H1 (cell line): Measurements from ENCODE around the gene PCDHGB1. TPM values are rescaled to one million over a fixed set of nuclear protein-coding genes. Genes with fewer than 3 reads are reported as not detected.

Experiments
- CTCF ChIA-PET: fragments of 300-600 bp; sonication (Branson Sonifier 250); formaldehyde crosslinking; loops from one replicate; lab custom pipeline; 2021; ENCODE audit not compliant: partially characterized antibody; lab: Charles Lee
- POLR2A ChIA-PET: fragments of 300-600 bp; sonication (Branson Sonifier 250); formaldehyde crosslinking; loops from one replicate; lab custom pipeline; 2021; ENCODE audit warnings: inconsistent platforms; ENCODE audit not compliant: partially characterized antibody; lab: Charles Lee
- DNase-seq, 2 experiments: peaks; one replicate each; pipeline versions ENCODE4 v3.0.0 to v3.0.0-alpha.2; 2010 to 2022; ENCODE audit warnings: low spot score in 2 of 2, low read depth in 1 of 2, mixed read lengths in 1 of 2
- FAIRE-seq: peaks from 2 replicates; lab custom pipeline; 2011; peaks lifted over from hg19 to GRCh38; lab: Jason Lieb, UNC
- H2AFZ ChIP-seq: 2 replicates; pipeline ENCODE4 v1.8.1; 2012; ENCODE audit warnings: low read length, inconsistent platforms
- H2AK5ac ChIP-seq: 2 replicates; pipeline ENCODE4 v1.6.1; 2013; ENCODE audit warnings: low read depth, low read length
- H2BK120ac ChIP-seq: replicated peaks from 2 replicates; pipeline ENCODE3; 2013; ENCODE audit warnings: low read depth, low read length, inconsistent platforms
- H2BK12ac ChIP-seq: 2 replicates; pipeline ENCODE4 v1.6.1; 2013; ENCODE audit warnings: low read depth, low read length
- H2BK15ac ChIP-seq: 2 replicates; pipeline ENCODE4 v1.6.1; 2013; ENCODE audit warnings: low read length
- H2BK20ac ChIP-seq: 2 replicates; pipeline ENCODE4 v1.6.1; 2013; ENCODE audit warnings: low read length
- H2BK5ac ChIP-seq: 2 replicates; pipeline ENCODE4 v1.6.1; 2013; ENCODE audit warnings: low read depth, low read length
- H3K14ac ChIP-seq: 2 replicates; pipeline ENCODE4 v1.6.1; 2013; ENCODE audit warnings: inconsistent platforms; ENCODE audit not compliant: insufficient read length
- H3K18ac ChIP-seq: 2 replicates; pipeline ENCODE4 v1.6.1; 2013; ENCODE audit warnings: low read length; ENCODE audit errors: extremely low read depth
- H3K23ac ChIP-seq: 2 replicates; pipeline ENCODE4 v1.6.1; 2013; ENCODE audit warnings: inconsistent platforms; ENCODE audit not compliant: insufficient read length
- H3K23me2 ChIP-seq: 2 replicates; pipeline ENCODE4 v1.6.1; 2013; ENCODE audit warnings: low read depth, low read length
- H3K27ac ChIP-seq: 2 replicates; pipeline ENCODE4 v1.6.1; 2011; ENCODE audit warnings: low read depth, low read length, inconsistent platforms
- H3K27me3 ChIP-seq, 4 experiments: replicated peaks in 1 of 4; 1 replicate in 1 of 4; 2 replicates in 3 of 4; pipeline versions ENCODE4 v1.6.1 to v1.8.1; 2011 to 2013; ENCODE audit warnings: low read length in 3 of 4, mild to moderate bottlenecking in 3 of 4, inconsistent platforms in 2 of 4, mixed read lengths in 2 of 4, moderate library complexity in 1 of 4; ENCODE audit not compliant: control insufficient read depth in 3 of 4, insufficient read depth in 3 of 4; ENCODE audit errors: extremely low read depth in 1 of 4
- H3K36me3 ChIP-seq, 4 experiments: 2 replicates each; pipeline versions ENCODE4 v1.6.1 to v1.8.1; 2011 to 2013; ENCODE audit warnings: mild to moderate bottlenecking in 4 of 4, low read length in 3 of 4, moderate library complexity in 2 of 4, control low read depth in 1 of 4, inconsistent platforms in 1 of 4; ENCODE audit not compliant: insufficient read depth in 4 of 4, control insufficient read depth in 2 of 4
- H3K4ac ChIP-seq: replicated peaks from 2 replicates; pipeline ENCODE3; 2013; ENCODE audit warnings: low read length, low read depth, mixed read lengths, inconsistent platforms; ENCODE audit not compliant: insufficient read length
- H3K4me1 ChIP-seq, 4 experiments: replicated peaks in 1 of 4; 1 replicate in 1 of 4; 2 replicates in 3 of 4; pipeline versions ENCODE4 v1.6.1 to v1.8.1; 2011 to 2013; ENCODE audit warnings: low read length in 3 of 4, inconsistent platforms in 2 of 4, mixed read lengths in 1 of 4; ENCODE audit not compliant: insufficient read depth in 4 of 4, control insufficient read depth in 3 of 4
- H3K4me2 ChIP-seq, 2 experiments: 2 replicates each; pipeline versions ENCODE4 v1.6.1 to v1.8.1; 2011 to 2013; ENCODE audit warnings: low read depth in 2 of 2, low read length in 2 of 2, control low read depth in 1 of 2, inconsistent platforms in 1 of 2, mild to moderate bottlenecking in 1 of 2; ENCODE audit not compliant: insufficient read depth in 1 of 2
- H3K4me3 ChIP-seq, 4 experiments: fragments of 200-600, 300-600 bp in 1 of 4; sonication (generic), shearing (Covaris generic), sonication (Bioruptor Twin) in 1 of 4; 2 replicates each; pipeline versions ENCODE4 v1.5.1 to v1.8.1; 2011 to 2016; ENCODE audit warnings: low read length in 4 of 4, low read depth in 3 of 4, control low read depth in 2 of 4, inconsistent platforms in 2 of 4, mild to moderate bottlenecking in 2 of 4, mixed read lengths in 1 of 4, moderate library complexity in 1 of 4; ENCODE audit not compliant: insufficient read depth in 2 of 4; ENCODE audit errors: extremely low read depth in 1 of 4
- H3K56ac ChIP-seq: replicated peaks from 2 replicates; pipeline ENCODE3; 2013; ENCODE audit warnings: low read depth, mild to moderate bottlenecking, mixed read lengths, low read length, inconsistent platforms; ENCODE audit not compliant: insufficient read length
- H3K79me1 ChIP-seq: 2 replicates; pipeline ENCODE4 v1.6.1; 2013; ENCODE audit warnings: low read depth, low read length, control low read depth
- H3K79me2 ChIP-seq, 2 experiments: 2 replicates each; pipeline versions ENCODE4 v1.6.1 to v1.8.1; 2012 to 2013; ENCODE audit warnings: low read length in 2 of 2, mild to moderate bottlenecking in 2 of 2, inconsistent platforms in 1 of 2; ENCODE audit not compliant: insufficient read depth in 2 of 2, control insufficient read depth in 1 of 2
- H3K9ac ChIP-seq, 4 experiments: replicated peaks in 1 of 4; 1 replicate in 1 of 4; 2 replicates in 3 of 4; pipeline versions ENCODE4 v1.6.1 to v1.8.1; 2011 to 2013; ENCODE audit warnings: low read depth in 3 of 4, low read length in 3 of 4, control low read depth in 2 of 4, mild to moderate bottlenecking in 2 of 4, moderate library complexity in 2 of 4, inconsistent platforms in 1 of 4; ENCODE audit errors: extremely low read depth in 1 of 4
- H3K9me3 ChIP-seq, 2 experiments: 2 replicates each; pipeline versions ENCODE4 v1.6.1 to v1.8.1; 2012 to 2013; ENCODE audit warnings: mild to moderate bottlenecking in 2 of 2, moderate library complexity in 2 of 2, control low read depth in 1 of 2, inconsistent platforms in 1 of 2, low read depth in 1 of 2, low read length in 1 of 2, mixed read lengths in 1 of 2; ENCODE audit not compliant: insufficient read depth in 2 of 2
- H4K20me1 ChIP-seq, 2 experiments: replicated peaks in 1 of 2; 2 replicates each; pipeline versions ENCODE3 to v1.8.1; 2011 to 2013; ENCODE audit warnings: inconsistent platforms in 2 of 2, low read length in 2 of 2, mild to moderate bottlenecking in 1 of 2; ENCODE audit not compliant: insufficient read depth in 2 of 2, control insufficient read depth in 1 of 2
- H4K5ac ChIP-seq: 2 replicates; pipeline ENCODE4 v1.6.1; 2013; ENCODE audit warnings: low read length, low read depth, mixed read lengths, inconsistent platforms; ENCODE audit not compliant: insufficient read length
- H4K8ac ChIP-seq: 2 replicates; pipeline ENCODE4 v1.8.0; 2013; ENCODE audit warnings: mild to moderate bottlenecking, moderate library complexity, low read length, inconsistent platforms; ENCODE audit not compliant: insufficient read depth; ENCODE audit errors: extremely low read depth
- H4K91ac ChIP-seq: replicated peaks from 2 replicates; pipeline ENCODE3; 2013; ENCODE audit warnings: low read length, mixed read lengths, inconsistent platforms; ENCODE audit not compliant: insufficient read length
- ASH2L ChIP-seq: fragments of 200-600, 300-600 bp; sonication (generic); IDR thresholded peaks from one replicate; pipeline ENCODE4 v1.7.1; 2017; ENCODE audit warnings: low read length
- CHD1 ChIP-seq: IDR thresholded peaks from 2 replicates; pipeline ENCODE4 v1.6.1; 2012; ENCODE audit warnings: low read depth, low read length, improper control_type of control experiment
- E2F6 ChIP-seq: IDR thresholded peaks from 2 replicates; pipeline ENCODE4 v1.6.1; 2012; ENCODE audit warnings: inconsistent platforms
- FOSL1 ChIP-seq: IDR thresholded peaks from 2 replicates; pipeline ENCODE4 v1.6.1; 2011; ENCODE audit warnings: mild to moderate bottlenecking, low read depth, low read length, moderate library complexity; ENCODE audit not compliant: insufficient read depth
- MAFK ChIP-seq: IDR thresholded peaks from 2 replicates; pipeline ENCODE4 v1.6.1; 2012; ENCODE audit warnings: low read depth, mild to moderate bottlenecking, improper control_type of control experiment, low read length
- NRF1 ChIP-seq: IDR thresholded peaks from 2 replicates; pipeline ENCODE4 v1.6.1; 2011; ENCODE audit warnings: mild to moderate bottlenecking, low read depth, low read length, improper control_type of control experiment
- RAD21 ChIP-seq, 2 experiments: IDR thresholded peaks in 1 of 2; conservative IDR thresholded peaks in 1 of 2; 2 replicates each; pipeline ENCODE4 v1.6.1; 2011; ENCODE audit warnings: low read depth in 2 of 2, low read length in 2 of 2, improper control_type of control experiment in 1 of 2, inconsistent platforms in 1 of 2, mild to moderate bottlenecking in 1 of 2, moderate library complexity in 1 of 2
- SP4 ChIP-seq: IDR thresholded peaks from 2 replicates; pipeline ENCODE4 v1.6.1; 2012; ENCODE audit warnings: low read length, inconsistent platforms
- SRF ChIP-seq: IDR thresholded peaks from 2 replicates; pipeline ENCODE4 v1.6.1; 2011; ENCODE audit warnings: mild to moderate bottlenecking, low read depth, low read length, moderate library complexity
- TAF1 ChIP-seq: IDR thresholded peaks from 2 replicates; pipeline ENCODE4 v1.6.1; 2011; ENCODE audit warnings: mild to moderate bottlenecking, low read depth, low read length
- WGBS, 2 experiments: shearing (Covaris generic) in 1 of 2; methylation state at CpG; one replicate each; pipeline versions ENCODE4 v1.1.6 to v1.1.7; 2013 to 2015; ENCODE audit warnings: low lambda C conversion rate in 2 of 2, mixed read lengths in 2 of 2, inconsistent platforms in 1 of 2, low coverage in 1 of 2, missing lambda C conversion rate in 1 of 2; ENCODE audit not compliant: insufficient replicate concordance in 2 of 2, insufficient coverage in 1 of 2, insufficient read length in 1 of 2; ENCODE audit errors: extremely low coverage in 1 of 2, missing lambda C conversion rate in 1 of 2; 5-methylcytosine and 5-hydroxymethylcytosine counted together
- polyA plus RNA-seq, 7 experiments: library from polyadenylated mRNA; depleted of rRNA in 3 of 7; stranded (reverse) in 5 of 7; unstranded in 2 of 7; fragments of >200 nt in 5 of 7; fragments of 200-250 nt in 2 of 7; gene quantifications; 1 replicate in 5 of 7; 2 replicates in 1 of 7; 4 replicates in 1 of 7; pipeline versions ENCODE4 v1.2.1 to v1.2.3, GENCODE V29; 2011 to 2013; ENCODE audit warnings: missing spikeins in 2 of 7, mixed read lengths in 2 of 7
- total RNA-seq: library from RNA; stranded (reverse); fragmentation: NEBNext Ultra II Directional; extraction: Animal tissue kit (Norgen Biotek cat#: 25700); gene quantifications from 2 replicates; pipeline ENCODE4 v1.2.1, GENCODE V29; 2021
- TF ChIP-seq, protein P1 (sequence below), 3 experiments: IDR thresholded peaks; 1 replicate in 2 of 3; 2 replicates in 1 of 3; pipeline versions ENCODE4 v1.5.1 to v1.6.1; 2011; ENCODE audit warnings: low read length in 3 of 3, mild to moderate bottlenecking in 3 of 3, inconsistent platforms in 2 of 3, low read depth in 1 of 3, moderate library complexity in 1 of 3; ENCODE audit not compliant: insufficient read depth in 1 of 3; ENCODE audit errors: control extremely low read depth in 1 of 3

Gene PCDHGB1
- total and polyA plus RNA-seq, 2 of the 8 experiments (the other 6 are each of a cell fraction or from before 2014, with no cell fraction given): 1.3 to 2.8 TPM

DNA sequence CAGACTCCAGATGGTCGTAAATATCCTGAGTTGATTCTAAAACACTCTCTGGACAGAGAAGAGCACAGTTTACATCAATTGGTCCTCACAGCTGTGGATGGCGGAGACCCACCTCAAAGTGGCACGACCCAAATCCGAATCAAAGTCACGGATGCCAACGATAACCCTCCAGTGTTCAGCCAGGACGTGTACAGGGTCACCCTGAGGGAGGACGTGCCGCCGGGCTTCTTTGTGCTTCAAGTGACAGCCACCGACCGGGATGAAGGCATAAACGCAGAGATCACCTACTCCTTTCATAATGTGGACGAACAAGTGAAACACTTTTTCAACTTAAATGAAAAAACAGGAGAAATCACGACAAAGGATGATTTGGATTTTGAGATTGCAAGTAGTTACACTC lies 10.8 kb downstream of the PCDHGB1 start:
- ChIA-PET CTCF (interaction anchor here (0.7 to 3.4 kb wide), 22 partner anchors 9 to 204 kb away, joined by 3 to 20 read pairs (median 4); partner anchors contain the start of genes PCDHB14, PCDHB15, PCDHB16 and PCDHGA11), POLR2A (interaction anchor here (1.1 kb wide), 1 partner anchor 48 kb away, joined by 3 read pairs; no protein-coding TSS in a partner anchor)
- Histone ChIP-seq H3K4me1 (peaks cover 0 to 3% (median under 1%) of the 10 kb centered on the region in 4 experiments; a peak in 1 of 7 replicates), H3K4me2 (no peak overlapping the region), H4K5ac (no peak overlapping the region), H3K79me1 (no peaks in the 10 kb centered on the region), H3K4ac (no peak overlapping the region), H3K56ac (no peak overlapping the region), H2BK15ac (no peak overlapping the region), H3K18ac (no peak overlapping the region), H3K9me3 (peaks cover 43 to 56% of the 10 kb centered on the region in 2 experiments), H2BK20ac (no peak overlapping the region), H2AK5ac (no peak overlapping the region), H4K20me1 (no peaks in the 10 kb centered on the region), H2BK120ac (no peak overlapping the region), H2BK5ac (no peak overlapping the region), H3K23ac (no peak overlapping the region), H4K8ac (no peak overlapping the region), H2BK12ac (no peak overlapping the region), H4K91ac (no peak overlapping the region), H3K14ac (no peak overlapping the region), H3K27me3 (no peaks in the 10 kb centered on the region), H3K9ac (no peak overlapping the region), H3K79me2 (no peaks in the 10 kb centered on the region), H3K4me3 (no peak overlapping the region), H2AFZ (no peak overlapping the region), H3K27ac (no peak overlapping the region), H3K36me3 (peaks cover 0 to 8% (median 3%) of the 10 kb centered on the region in 4 experiments; a peak in 4 of 8 replicates), H3K23me2 (no peaks in the 10 kb centered on the region)
- DNase-seq (no peak), FAIRE-seq (no peak)
- WGBS, 2 experiments: 91% methylated on average over 15 of the region's 15 CpGs; no CpG with 5 or more reads in 1 of the 2 experiments
- TF ChIP-seq SP4 (no peak), ASH2L (no peak), RAD21 (IDR thresholded peaks at IDR 0.05 in 1 of 2, conservative IDR thresholded peaks at IDR 0.05 in 1 of 2; ENCODE audit: low read depth in 2 of 2, low read length in 2 of 2) (no peak), TAF1 (no peak), CHD1 (no peak), E2F6 (no peak), MAFK (no peak), SRF (no peak), FOSL1 (no peak), NRF1 (no peak)
- TF ChIP-seq, protein P1, sequence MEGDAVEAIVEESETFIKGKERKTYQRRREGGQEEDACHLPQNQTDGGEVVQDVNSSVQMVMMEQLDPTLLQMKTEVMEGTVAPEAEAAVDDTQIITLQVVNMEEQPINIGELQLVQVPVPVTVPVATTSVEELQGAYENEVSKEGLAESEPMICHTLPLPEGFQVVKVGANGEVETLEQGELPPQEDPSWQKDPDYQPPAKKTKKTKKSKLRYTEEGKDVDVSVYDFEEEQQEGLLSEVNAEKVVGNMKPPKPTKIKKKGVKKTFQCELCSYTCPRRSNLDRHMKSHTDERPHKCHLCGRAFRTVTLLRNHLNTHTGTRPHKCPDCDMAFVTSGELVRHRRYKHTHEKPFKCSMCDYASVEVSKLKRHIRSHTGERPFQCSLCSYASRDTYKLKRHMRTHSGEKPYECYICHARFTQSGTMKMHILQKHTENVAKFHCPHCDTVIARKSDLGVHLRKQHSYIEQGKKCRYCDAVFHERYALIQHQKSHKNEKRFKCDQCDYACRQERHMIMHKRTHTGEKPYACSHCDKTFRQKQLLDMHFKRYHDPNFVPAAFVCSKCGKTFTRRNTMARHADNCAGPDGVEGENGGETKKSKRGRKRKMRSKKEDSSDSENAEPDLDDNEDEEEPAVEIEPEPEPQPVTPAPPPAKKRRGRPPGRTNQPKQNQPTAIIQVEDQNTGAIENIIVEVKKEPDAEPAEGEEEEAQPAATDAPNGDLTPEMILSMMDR (IDR thresholded peaks at IDR 0.05; ENCODE audit: control extremely low read depth in 1 of 3, insufficient read depth in 1 of 3, low read depth in 1 of 3, low read length in 3 of 3): no peak
